Lower leg skin (tissue), 3 donors: Measurements from ENCODE around the gene NFIA.

Experiments
- POLR2A ChIP-seq, 2 donors: fragments of 450-650 bp; IDR thresholded peaks; one replicate each; pipeline ENCODE4 v1.6.1; 2016 to 2017; ENCODE audit warnings: antibody characterized with exemption in 2 of 2, mild to moderate bottlenecking in 1 of 2, moderate library complexity in 1 of 2
- TF ChIP-seq, protein P1 (sequence below), 3 donors: fragments of 450-650 bp; IDR thresholded peaks; one replicate each; pipeline ENCODE4 v1.5.1; 2016; ENCODE audit warnings: antibody characterized with exemption in 3 of 3, mild to moderate bottlenecking in 3 of 3, moderate library complexity in 2 of 3

DNA sequence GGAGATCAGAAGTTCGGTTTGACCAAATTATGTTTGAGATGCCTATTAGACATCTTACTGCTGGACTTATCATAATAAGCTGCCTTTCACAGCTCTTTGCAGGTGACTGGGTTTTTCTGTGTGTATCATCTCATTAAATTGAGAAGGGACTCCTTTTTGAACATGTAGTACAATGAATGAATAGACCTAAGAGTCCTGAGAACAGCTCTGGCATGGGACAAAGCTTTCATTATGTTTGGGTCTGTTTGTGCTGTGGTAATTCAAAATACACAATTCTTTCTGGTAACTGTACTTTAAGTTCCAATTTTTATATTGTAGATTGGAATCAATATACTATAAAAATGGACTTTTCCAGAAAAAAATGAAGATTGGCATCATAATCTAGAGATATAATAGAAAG, 330.2 kb downstream of the NFIA start:
- TF ChIP-seq POLR2A (IDR thresholded peaks at IDR 0.05): no peak
- TF ChIP-seq, protein P1, sequence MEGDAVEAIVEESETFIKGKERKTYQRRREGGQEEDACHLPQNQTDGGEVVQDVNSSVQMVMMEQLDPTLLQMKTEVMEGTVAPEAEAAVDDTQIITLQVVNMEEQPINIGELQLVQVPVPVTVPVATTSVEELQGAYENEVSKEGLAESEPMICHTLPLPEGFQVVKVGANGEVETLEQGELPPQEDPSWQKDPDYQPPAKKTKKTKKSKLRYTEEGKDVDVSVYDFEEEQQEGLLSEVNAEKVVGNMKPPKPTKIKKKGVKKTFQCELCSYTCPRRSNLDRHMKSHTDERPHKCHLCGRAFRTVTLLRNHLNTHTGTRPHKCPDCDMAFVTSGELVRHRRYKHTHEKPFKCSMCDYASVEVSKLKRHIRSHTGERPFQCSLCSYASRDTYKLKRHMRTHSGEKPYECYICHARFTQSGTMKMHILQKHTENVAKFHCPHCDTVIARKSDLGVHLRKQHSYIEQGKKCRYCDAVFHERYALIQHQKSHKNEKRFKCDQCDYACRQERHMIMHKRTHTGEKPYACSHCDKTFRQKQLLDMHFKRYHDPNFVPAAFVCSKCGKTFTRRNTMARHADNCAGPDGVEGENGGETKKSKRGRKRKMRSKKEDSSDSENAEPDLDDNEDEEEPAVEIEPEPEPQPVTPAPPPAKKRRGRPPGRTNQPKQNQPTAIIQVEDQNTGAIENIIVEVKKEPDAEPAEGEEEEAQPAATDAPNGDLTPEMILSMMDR (IDR thresholded peaks at IDR 0.05): no peak
